Brain microvascular endothelial cell (primary cell): ENCODE data around the gene VPS33B.
A peak's percentile ranks its signal among the peaks of the same experiment; 100 is the strongest.

ENCODE experiments used
- DNase-seq: peaks from one replicate; pipeline ENCODE4 v3.0.0-alpha.2; 2020
- H3K27ac ChIP-seq: fragments of 250-450 bp; sonication (Bioruptor Pico); 2 replicates; pipeline ENCODE4 v1.5.1; 2020; ENCODE audit warnings: mild to moderate bottlenecking, moderate library complexity
- H3K27me3 ChIP-seq: fragments of 250-450 bp; sonication (Bioruptor Pico); replicated peaks from 2 replicates; pipeline ENCODE4 v1.5.1; 2020; ENCODE audit warnings: mild to moderate bottlenecking
- H3K36me3 ChIP-seq: fragments of 250-450 bp; sonication (Bioruptor Pico); replicated peaks from 2 replicates; pipeline ENCODE4 v1.5.1; 2020; ENCODE audit warnings: mild to moderate bottlenecking
- H3K4me3 ChIP-seq: 2 replicates; pipeline ENCODE4 v1.5.1; 2011; ENCODE audit warnings: low read depth, mild to moderate bottlenecking, control low read depth, low read length, moderate library complexity
- in situ Hi-C: cut with HindIII; loops from 2 replicates; pipeline ENCODE4 v1.10.0; 2017; ENCODE audit warnings: low sequenced_read_pairs, low pct_ligation_motif_present
- TF ChIP-seq, protein P1 (sequence below): IDR thresholded peaks from 2 replicates; pipeline ENCODE4 v1.5.1; 2011; ENCODE audit warnings: low read depth, mild to moderate bottlenecking, moderate library complexity, low read length, control low read depth, inconsistent platforms; ENCODE audit errors: missing control alignments

VPS33B gene

DNA sequence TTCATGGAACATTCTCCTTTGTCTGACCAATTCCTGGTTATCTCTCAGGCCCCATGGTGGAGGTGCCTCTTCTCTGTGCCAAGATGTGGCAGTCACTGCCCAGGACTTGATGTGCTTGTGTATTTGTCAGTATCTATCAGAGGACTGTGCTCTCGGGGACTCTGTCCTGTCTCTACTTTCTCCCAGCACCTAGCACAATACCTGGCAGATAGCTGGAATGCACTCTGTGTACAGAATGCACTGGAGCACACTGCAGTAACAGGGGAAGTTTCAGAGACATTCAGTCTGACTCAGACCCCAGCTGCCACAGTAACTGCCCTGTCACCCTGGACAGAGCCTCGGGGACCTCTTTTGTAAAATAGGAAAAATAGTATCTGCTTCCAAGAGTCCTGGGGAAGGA, 43.1 kb upstream of the VPS33B start:
- DNase-seq: no peak
- Histone ChIP-seq H3K27ac (no peak overlapping the region), H3K27me3 (no peaks in the 10 kb centered on the region), H3K36me3 (no peaks in the 10 kb centered on the region), H3K4me3 (no peak overlapping the region)
- TF ChIP-seq, protein P1, sequence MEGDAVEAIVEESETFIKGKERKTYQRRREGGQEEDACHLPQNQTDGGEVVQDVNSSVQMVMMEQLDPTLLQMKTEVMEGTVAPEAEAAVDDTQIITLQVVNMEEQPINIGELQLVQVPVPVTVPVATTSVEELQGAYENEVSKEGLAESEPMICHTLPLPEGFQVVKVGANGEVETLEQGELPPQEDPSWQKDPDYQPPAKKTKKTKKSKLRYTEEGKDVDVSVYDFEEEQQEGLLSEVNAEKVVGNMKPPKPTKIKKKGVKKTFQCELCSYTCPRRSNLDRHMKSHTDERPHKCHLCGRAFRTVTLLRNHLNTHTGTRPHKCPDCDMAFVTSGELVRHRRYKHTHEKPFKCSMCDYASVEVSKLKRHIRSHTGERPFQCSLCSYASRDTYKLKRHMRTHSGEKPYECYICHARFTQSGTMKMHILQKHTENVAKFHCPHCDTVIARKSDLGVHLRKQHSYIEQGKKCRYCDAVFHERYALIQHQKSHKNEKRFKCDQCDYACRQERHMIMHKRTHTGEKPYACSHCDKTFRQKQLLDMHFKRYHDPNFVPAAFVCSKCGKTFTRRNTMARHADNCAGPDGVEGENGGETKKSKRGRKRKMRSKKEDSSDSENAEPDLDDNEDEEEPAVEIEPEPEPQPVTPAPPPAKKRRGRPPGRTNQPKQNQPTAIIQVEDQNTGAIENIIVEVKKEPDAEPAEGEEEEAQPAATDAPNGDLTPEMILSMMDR: no peak
- in situ Hi-C loops: no loop called here

DNA sequence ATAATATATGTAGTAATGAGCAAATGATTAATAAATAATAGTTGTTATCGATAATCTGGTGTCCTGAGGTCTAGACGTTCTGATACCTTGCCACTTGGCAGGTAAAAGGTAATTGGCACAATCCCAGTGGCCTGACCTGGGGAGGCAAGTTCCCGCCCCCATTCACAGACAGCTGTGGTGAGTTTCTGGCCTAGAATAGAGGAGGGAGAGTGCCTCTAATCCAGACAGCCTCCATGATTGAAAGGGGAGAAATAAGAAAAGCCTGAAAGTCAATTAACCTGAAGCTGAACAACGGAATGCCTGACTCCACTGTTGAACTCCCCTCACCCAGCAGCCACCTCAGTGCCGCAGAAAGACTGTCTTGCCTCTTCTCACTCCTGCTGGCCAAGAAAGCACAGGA, 39.6 kb upstream of the VPS33B start:
- Histone ChIP-seq H3K4me3 (no peak overlapping the region), H3K27ac (no peak overlapping the region), H3K36me3 (no peaks in the 10 kb centered on the region), H3K27me3 (no peaks in the 10 kb centered on the region)
- in situ Hi-C loops: no loop called here
- no peak for DNase-seq
- TF ChIP-seq, protein P1: no peak

DNA sequence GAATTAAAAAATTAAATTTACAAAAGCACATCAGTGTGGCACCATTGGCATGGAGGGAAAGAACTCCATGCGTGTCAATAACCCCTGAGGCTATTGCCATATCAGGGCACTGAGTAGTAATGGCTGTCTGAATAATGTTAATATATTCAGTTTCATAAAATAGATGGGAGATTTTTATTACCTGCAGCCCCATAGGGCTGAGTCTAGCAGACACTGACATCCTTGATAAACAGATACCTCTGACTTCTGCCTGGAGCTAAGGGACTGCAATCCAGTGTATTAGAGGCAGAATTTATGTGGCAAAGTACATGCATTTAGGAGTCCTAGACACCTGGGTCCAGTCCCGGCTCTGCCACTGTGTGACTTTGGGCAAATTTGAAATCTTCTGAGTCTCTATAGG, 38.8 kb upstream of the VPS33B start:
- H3K27ac ChIP-seq: no peak overlapping the region
- in situ Hi-C loops: no loop called here
- DNase-seq: no peak
- no peak overlapping the region for H3K4me3 ChIP-seq
- TF ChIP-seq, protein P1: no peak
- H3K36me3 ChIP-seq: no peaks in the 10 kb centered on the region
- no peaks in the 10 kb centered on the region for H3K27me3 ChIP-seq

DNA sequence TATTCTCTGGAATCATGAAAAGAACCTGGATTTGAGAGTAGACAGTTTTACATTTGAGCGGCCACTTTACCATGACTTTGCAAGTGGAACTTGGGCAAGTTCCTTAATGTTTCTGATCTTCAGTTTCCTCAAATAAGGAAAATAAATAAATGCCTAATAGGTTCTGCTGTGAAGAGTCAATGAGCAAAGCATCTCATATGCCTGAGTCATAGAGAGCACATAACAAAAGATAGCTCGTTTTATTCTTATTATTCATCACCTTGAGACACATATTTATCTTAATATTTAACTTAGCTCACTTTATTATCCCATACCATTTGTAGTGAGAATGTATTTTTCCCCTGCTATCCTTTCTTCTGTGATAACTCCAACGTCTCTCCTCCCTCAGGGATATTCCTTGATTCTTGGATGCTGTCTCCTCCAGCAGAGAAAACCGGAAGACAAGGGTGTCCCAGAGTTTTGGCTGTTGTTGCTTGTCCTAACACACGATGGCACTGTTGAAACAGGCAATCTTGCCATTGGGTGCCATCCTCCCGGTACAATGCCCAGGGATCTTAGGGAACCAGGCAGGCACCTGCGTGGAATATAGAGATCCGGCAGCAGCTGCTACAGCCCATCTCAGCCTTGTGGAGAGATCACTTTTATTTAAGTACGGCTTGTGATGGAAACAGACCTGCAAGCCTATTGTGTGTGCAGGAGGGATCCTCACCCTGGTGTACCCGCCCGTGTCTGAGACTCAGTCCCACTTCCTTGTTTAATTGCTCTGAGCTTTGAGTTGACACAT, 33.3 kb upstream of the VPS33B start:
- Histone ChIP-seq H3K27ac (no peak overlapping the region), H3K4me3 (no peak overlapping the region), H3K36me3 (no peaks in the 10 kb centered on the region), H3K27me3 (peaks cover 5% of the 10 kb centered on the region)
- TF ChIP-seq, protein P1: peak; percentile 87
- in situ Hi-C loops: no loop called here
- peak; percentile 53 for DNase-seq

DNA sequence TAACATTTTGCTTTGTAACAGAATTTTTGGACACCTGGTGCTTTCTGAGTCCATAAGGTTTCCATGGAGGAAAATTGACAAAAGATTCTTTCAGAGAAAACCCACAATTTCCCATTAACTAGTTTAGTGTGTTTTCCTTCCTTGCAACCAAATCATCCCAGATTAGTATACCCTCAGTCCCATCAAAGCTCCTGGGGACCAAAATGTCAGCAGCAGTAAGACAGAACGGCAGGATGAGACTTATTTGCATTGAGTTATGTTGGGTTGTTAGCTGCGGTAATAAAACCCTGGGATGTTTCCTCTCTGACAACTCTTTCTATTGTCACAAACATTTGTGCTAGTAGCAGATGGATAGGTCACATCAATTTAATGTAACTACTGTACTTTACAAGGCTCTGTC, 32.4 kb upstream of the VPS33B start:
- Histone ChIP-seq H3K36me3 (no peaks in the 10 kb centered on the region), H3K4me3 (no peak overlapping the region), H3K27ac (no peak overlapping the region), H3K27me3 (peaks cover 5% of the 10 kb centered on the region)
- no peak for DNase-seq
- in situ Hi-C loops: no loop called here
- TF ChIP-seq, protein P1: no peak

DNA sequence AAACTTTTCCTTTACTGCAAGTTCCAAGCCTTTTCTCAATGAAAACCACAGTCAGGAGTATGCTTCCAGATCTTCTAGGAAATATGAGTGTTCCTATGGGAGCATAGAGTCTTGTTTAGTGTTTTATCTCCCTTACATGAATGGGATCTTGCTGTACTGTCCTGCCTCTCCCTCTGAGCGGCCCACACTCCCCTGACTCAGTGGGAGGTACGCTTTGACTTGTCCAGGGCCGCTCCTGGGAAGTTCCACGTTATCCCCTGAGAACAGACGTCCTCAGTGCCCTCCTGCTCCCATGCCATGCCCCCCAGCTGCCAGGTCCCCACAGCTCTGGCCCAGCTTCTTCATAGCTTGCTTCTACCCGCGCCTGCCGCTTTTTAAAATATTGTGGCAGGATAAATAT, 28.9 kb upstream of the VPS33B start:
- Histone ChIP-seq H3K27ac (no peak overlapping the region), H3K36me3 (no peaks in the 10 kb centered on the region), H3K27me3 (peaks cover 5% of the 10 kb centered on the region), H3K4me3 (no peak overlapping the region)
- TF ChIP-seq, protein P1: no peak
- in situ Hi-C loops: no loop called here
- no peak for DNase-seq
